ENCODE data around the gene SLC6A5.
"Not testable (repeated sequence)": the region's sequence is repeated elsewhere in the genome, so short reads cannot be mapped to it uniquely, and the experiment has no call there.

Gene SLC6A5

DNA sequence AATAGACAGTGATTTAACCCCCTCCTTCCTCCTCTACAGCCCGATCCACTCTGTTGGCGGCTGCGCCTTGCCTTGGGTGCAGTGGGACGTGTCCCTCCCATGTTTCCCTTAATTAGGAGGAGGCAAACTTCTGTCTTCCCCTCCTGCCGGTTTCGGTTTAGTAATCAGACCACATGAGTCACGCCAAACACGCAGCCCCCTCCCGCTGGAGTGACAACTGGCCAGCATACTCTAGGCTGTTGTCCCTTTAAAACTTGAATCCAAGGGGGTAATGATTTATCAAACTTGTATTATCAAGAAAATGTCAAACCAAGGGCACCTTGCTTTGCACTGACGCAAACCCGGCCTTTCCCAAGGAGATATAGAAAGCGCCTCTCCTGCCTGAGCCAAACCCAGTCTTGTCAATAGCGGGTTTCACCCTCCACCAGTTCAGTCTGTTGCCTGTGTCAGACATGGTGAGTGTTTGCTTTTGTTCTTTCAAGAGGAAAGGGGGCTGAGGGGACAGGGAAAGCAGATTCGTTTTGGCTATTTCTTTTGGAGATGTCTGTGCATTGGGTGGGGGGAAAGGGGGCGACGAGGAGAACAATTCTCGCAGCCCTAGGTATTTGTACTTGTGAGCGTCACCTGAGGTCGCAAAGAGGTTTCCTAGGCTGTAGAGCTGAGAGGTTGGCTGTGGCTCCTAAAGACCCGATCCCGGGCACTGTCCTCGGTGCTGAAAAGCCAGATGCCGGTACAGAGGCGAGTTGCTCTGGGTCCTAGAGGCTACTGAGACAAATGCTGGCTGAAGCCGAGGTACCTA lies at the start of gene SLC6A5:
Gene SLC6A5, plus strand, starts transcription at position 388 of the 799 bp plus-strand sequence. Its CDS starts 65 bp downstream, at position 453.
- DNase-seq, result no peak

GRCh38 chr11:20551096-20551495 lies 48.3 kb upstream of the SLC6A5 start:
- DNase-seq, result no peak

DNA sequence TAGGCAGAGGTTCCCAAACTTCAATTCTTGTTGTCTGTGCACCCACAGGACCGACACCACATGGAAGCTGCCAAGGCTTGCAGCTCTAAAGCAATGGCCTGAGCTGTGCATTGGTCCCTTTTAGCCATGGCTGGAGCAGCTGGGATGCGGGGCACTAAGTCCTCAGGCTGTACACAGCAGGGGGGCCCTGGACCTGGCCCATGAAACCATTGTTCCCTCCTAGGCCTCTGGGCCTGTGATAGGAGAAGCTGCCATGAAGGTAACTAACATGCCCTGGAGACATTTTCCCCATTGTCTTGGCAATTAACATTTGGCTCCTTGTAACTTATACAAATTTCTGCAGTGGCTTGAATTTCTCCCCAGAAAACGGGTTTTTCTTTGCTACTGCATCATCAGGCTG lies 43.6 kb upstream of the SLC6A5 start:
- no peak for DNase-seq

GRCh38 chr11:20556396-20556795 lies 43.0 kb upstream of the SLC6A5 start:
- DNase-seq, result not testable (repeated sequence)

DNA sequence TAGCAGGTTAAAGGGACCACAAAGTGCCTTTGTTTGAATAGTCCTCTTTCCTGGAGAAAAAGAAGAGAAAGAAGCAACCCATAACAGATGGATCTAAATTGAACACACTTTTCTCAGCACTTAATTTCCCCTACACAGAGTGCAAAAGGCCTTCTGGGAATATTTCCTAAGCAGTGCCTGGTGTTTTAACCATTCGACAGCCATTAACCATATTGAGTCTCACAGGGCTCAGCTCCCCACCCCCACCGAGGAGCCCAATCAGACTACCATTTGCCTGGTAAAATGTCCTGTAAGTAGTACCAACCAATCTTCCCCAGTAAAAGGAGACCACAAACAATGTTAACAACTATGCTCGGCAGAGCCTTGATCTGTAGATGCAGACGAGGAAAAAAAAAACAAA lies 40.7 kb upstream of the SLC6A5 start:
- DNase-seq, result no peak

DNA sequence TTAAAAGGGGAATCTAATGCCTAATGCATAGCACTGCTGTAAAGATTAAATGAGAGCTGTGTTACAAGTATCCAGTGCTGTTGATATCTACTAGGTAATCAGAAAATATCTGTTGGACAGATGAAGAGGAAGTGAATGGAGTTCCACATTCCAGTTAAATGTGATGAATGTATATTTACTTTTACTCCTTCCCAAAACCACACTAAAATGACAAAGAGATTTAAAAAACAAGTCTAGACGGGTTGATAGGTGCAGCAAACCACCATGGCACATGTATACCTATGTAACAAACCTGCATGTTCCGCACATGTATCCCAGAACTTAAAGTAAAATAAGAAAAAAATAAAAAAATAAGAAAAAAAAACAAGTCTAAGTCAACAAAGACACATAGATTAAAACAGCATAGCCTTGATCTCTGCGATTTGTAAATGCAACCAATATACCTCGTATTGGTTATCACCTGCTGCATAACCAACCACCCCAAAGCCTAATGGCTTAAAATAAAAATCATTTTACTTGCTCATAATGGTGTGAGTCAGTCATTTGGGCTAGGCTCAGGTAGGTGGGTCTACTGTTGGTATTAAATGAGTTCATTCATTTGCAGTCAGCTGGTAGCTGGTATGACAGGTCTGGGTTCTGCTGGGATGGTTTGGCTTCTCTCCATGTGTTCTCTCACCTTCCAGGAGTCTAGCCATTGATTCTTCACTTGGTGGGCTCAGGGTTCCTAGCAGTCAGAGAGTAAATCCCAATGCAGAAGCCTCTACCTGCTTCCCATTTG lies 39.7 kb upstream of the SLC6A5 start:
- no peak for DNase-seq

DNA sequence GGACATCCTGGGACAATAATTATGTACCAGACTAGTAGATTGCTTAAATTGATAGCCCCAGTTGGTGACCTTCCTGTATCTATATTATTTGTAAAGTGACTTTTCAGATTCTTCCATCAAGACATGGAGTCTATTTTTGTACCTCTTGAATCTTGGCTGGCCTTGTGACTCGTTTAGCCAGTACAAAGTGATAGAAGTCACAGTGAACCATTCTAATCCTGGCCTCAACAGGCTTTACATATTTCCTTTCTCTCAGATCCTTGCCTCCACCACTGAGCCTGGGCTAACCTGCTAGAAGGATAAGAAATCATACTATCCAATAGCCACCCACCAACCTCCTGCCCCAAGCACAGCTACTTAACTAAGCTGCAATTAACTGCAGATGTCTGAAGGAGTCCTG lies 37.5 kb upstream of the SLC6A5 start:
- DNase-seq, result no peak

DNA sequence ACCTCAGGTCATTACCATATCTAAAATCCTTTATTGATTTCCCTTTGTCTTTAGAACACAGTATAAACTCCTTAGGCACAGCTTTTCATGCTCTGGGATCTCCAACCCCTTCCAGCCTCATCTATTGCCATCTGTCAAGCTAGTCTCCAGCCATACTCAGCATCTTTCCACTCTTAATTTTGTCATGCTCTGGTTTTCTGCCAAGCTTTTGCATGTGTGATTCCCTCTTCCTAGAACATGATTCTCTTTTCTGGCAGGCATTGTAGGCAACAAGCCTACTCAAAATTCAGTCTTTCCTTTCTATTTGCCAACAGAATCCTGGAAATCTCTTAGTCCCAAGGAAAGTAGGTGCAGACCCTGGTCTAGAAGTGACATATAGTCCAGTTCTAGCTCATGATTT lies 35.5 kb upstream of the SLC6A5 start:
- no peak for DNase-seq

- DNase-seq, result no peak
Measured at GRCh38 chr11:20564846-20565635, 34.4 kb upstream of the SLC6A5 start.

DNA sequence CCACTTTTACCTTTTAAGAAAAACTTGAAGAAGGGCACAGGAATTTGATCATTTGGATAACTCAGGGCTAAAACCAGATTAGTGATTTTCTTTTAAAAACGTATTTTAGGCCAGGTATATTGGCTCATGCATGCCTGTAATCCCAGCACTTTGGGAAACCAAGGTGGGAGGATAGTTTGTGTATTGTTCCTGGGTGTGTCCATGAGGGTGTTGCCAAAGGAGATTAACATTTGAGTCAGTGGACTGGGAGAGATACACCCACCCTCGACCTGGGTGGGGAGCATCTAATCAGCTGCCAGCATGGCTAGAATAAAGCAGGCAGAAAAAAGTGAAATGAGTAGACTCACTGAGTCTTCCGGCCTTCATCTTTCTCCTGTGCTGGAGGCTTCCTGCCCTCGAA lies 33.3 kb upstream of the SLC6A5 start:
- DNase-seq, result not testable (repeated sequence)

DNA sequence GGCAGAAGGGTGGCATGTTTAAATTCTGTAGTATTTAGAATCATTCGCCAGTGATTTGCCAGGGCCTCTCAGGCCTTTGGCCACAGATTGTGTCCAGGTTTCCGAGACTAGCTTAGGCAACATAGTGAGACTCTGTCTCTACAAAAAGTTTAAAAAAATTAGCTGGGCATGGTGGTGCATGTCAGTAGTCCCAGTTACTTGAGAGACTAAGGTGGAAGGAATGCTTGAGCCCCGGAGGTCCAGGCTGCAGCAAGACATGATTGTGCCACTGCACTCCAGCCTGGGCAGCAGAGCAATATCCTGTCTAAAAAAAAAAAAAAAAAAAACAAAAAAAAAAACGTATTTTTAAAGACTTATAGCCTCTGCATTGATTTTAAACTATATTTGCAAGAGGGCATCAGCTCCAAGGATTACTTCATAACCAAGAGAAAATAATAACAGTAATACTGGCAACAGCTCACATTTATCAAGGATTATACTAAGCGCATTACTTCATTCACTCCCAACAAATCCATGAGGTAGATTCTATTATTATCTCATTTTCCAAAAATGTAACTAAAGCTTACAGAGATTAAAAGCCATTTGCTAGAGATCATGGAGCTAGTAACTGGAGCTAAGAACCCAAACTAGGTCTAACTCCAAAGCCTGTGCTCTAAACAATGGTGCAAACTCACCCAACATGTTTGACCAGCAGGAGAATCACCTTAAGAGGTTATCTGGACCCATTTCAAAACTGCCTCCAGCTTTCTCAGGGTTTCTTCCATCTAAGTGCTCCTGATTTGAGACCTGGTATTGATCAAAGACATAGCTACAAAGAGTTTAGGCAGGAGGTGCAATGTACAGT lies 32.6 kb upstream of the SLC6A5 start:
- DNase-seq, result no peak

DNA sequence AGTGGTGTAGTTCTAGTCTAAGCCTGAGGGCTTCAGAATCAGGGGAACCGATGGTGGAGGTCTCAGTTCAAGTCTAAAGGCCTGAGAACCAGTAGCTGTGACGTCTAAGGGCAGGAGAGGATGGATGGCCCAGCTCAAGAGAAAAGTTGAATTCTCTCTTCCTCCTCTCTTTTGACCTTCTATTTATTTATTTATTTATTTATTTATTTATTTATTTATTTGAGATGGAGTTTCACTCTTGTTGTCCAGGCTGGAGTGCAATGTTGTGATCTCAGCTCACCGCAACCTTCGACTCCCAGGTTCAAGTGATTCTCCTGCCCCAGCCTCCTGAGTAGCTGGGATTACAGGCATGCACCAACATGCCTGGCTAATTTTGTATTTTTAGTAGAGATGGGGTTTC lies 19.7 kb upstream of the SLC6A5 start:
- not testable (repeated sequence) for DNase-seq

DNA sequence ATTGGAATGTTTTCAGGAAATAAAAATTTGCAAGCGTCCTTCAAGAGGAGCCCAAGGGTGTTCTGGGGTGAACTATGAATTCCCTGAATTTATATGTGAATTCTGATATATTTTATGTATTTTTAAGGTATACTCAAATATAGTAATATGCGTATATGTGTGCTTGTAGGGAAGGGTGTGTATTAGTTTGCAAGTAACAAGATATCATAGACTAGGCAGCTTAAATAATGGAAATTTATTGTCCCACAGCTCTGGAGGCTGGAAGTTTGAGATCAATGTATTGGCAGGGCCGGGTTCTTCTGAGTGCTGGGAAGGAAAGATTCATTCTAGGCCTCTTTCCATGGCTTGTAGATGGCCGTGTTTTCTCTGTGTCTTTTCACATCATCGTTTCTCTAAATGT lies 16.2 kb upstream of the SLC6A5 start:
- DNase-seq, result no peak

GRCh38 chr11:20584093-20584774 lies 15.2 kb upstream of the SLC6A5 start:
- DNase-seq, result no peak

DNA sequence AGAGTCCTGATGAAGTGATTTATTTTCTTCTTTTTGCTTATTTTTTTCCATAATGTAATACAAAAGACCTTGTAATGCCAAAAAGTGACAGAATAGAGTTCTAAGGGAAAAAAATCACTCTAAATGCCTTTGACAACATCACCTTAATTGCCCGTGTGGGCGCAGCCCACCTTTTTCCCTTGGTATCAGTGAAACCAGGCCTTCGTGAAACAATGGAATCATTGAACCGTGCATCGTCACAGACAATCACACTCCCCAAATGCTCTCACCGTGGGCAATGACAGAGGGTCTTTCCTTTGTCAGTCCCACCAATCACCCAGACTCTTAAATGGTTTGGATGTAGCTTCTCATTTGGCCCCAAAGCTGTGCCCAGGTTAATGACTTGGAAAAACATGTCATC lies 9.6 kb upstream of the SLC6A5 start:
- DNase-seq, result no peak

- DNase-seq, result no peak
Measured at GRCh38 chr11:20590381-20590780, 9.0 kb upstream of the SLC6A5 start.

- DNase-seq, result no peak
Measured at GRCh38 chr11:20592741-20593140, 6.7 kb upstream of the SLC6A5 start.

DNA sequence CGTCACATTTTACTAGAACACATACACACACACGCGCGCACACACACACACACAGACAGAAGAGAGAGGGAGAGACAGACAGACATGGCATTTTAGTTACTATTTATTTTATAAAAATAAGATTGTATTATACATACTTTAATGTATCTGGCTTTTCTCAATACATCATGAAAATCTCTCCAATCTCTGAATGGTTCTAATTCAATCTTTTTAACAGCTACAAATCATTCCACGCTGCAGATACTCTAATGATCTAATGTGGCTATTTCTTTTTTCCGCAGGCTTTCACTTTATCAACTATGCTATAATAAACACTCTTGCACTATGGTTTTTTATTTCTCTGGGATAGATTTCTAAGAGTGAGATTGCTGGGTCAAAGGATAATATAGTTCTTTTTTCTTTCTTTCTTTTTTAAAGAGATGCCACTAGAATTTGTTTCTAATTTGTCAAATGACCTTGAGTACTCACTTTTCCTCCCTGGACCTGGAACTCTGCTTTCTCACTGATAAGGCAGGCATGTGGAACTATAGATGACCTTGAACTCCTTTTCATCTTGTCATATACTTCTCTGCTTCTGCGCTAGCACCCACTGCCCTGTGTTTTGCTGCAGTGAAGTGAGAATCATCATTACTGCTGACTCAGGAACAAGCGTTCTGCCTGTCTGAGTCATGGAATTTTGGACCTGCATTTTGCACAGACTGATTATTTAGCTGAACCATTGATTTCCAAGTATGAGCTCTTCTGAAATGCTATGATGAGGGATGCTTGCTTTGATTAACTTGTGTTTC lies 4.9 kb upstream of the SLC6A5 start:
- DNase-seq, result no peak

GRCh38 chr11:20595101-20595500 lies 4.3 kb upstream of the SLC6A5 start:
- no peak for DNase-seq

DNA sequence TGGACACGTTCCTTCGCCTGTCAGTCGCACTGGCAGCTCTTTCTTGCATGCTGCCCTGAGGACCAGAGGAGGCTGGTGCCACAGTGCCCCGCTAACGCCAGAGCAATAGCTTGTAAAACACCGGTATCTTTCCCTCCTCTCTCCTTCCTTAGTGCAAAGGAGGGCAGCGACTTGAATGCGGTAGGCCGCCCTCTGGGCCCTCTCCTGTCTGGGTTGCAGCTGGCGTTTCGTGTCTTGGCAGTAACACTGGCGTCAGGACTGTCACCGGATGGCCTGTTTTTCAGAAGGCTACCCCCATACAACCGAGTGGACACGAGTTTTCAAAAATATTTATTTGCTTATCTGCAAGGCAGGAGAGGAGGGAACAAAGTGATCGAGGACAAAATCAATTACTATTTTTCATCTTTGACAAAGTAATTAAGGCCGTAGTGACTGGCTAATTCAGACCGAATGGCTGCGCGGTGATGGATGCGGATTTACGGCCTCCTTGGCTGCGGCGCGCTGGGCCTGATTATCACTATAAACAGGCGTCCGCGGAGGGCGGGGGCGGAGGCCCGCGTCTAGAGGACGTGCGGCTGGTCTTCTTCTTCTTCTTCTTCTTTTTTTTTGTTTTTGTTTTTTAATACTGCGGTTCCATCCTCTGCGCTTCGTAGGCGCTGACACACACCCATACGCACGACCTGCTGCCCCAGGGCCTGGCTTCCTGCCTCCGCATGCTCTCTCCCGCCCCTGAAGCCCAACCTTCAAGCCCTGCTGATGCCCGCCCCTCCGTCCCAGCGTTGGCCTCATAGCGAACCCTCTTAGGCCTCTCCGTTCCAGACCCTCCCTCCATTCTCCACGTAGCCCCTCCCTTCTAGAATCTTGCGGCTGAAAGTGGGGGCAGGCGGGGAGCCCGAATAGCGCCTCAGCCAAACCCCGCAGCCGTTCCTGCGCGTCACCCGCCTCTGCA lies 2.9 kb upstream of the SLC6A5 start:
- no peak for DNase-seq

All from CD4-positive, alpha-beta T cell treated with Interleukin-21 for 1 hour (primary cell).